HepG2 (cell line): ENCODE measurements around the gene ZDHHC14. TPM values are rescaled to one million over a fixed set of nuclear protein-coding genes. Genes with fewer than 3 reads are reported as not detected.

Experiments used
- ATAC-seq: fragments of 200-7000 bp; cut with Tn5 transposase; 3 replicates; pipeline ENCODE4 v1.9.1; 2020; ENCODE audit warnings: mild to moderate bottlenecking, moderate library complexity
- BruUV-seq: library from RNA; stranded (reverse); fragments of 400-500 nt; replicated peaks from 2 replicates; lab custom pipeline; 2021; lab: Mats Ljungman, UMichigan
- CTCF ChIA-PET: fragments of 300-600 bp; formaldehyde crosslinking; extraction: SDS; loops from one replicate; lab custom pipeline; 2021; ENCODE audit warnings: low total read pairs, inconsistent platforms, low intra/inter-chr PET ratio; lab: Yijun Ruan, JAX
- POLR2A ChIA-PET: fragments of 350-600 bp; sonication (Branson Sonifier 250); formaldehyde crosslinking; loops from one replicate; lab custom pipeline; 2020; ENCODE audit warnings: antibody characterized with exemption, inconsistent platforms; lab: Yijun Ruan, JAX
- DNase-seq: peaks from one replicate; pipeline ENCODE4 v3.0.0-alpha.2; 2015; ENCODE audit warnings: low spot score
- FAIRE-seq: peaks from 3 replicates; lab custom pipeline; 2011; peaks lifted over from hg19 to GRCh38; lab: Jason Lieb, UNC
- H2AFZ ChIP-seq: one replicate; pipeline ENCODE4 v1.6.1; 2011; ENCODE audit warnings: low read length, inconsistent platforms
- H3K27ac ChIP-seq: fragments of 300-600 bp; 3 replicates; pipeline ENCODE4 v1.8.0; 2011; ENCODE audit warnings: mixed run types, mild to moderate bottlenecking, mixed read lengths, low read length, inconsistent platforms; ENCODE audit not compliant: insufficient read depth; ENCODE audit errors: extremely low read length
- H3K27me3 ChIP-seq, 2 experiments: fragments of 200-600 bp in 1 of 2; 2 replicates in 1 of 2; 3 replicates in 1 of 2; pipeline versions ENCODE4 v1.6.0 to v1.8.0; 2011; ENCODE audit warnings: low read length in 2 of 2, mild to moderate bottlenecking in 2 of 2, moderate library complexity in 2 of 2, inconsistent platforms in 1 of 2; ENCODE audit not compliant: insufficient read depth in 2 of 2, control insufficient read depth in 1 of 2
- H3K36me3 ChIP-seq, 2 experiments: fragments of 200-600 bp in 1 of 2; replicated peaks in 1 of 2; 2 replicates in 1 of 2; 3 replicates in 1 of 2; pipeline versions ENCODE4 v1.5.1 to v1.8.0; 2011; ENCODE audit warnings: low read length in 2 of 2, inconsistent platforms in 1 of 2; ENCODE audit not compliant: insufficient read depth in 2 of 2, control insufficient read depth in 1 of 2
- H3K4me1 ChIP-seq: 2 replicates; pipeline ENCODE4 v1.5.1; 2012; ENCODE audit warnings: low read length, inconsistent platforms; ENCODE audit not compliant: insufficient read depth
- H3K4me2 ChIP-seq: 2 replicates; pipeline ENCODE4 v1.6.0; 2011; ENCODE audit warnings: low read depth, low read length, inconsistent platforms
- H3K4me3 ChIP-seq, 3 experiments: fragments of 200-600 bp in 1 of 3; sonication (generic), shearing (Covaris generic) in 1 of 3; replicated peaks in 1 of 3; 2 replicates each; pipeline ENCODE4 v1.5.1; 2011 to 2016; ENCODE audit warnings: low read length in 3 of 3, inconsistent platforms in 2 of 3, low read depth in 2 of 3, mild to moderate bottlenecking in 2 of 3, control low read depth in 1 of 3, mixed read lengths in 1 of 3; ENCODE audit not compliant: insufficient read depth in 1 of 3
- H3K79me2 ChIP-seq: one replicate; pipeline ENCODE4 v1.6.1; 2011; ENCODE audit warnings: low read length, inconsistent platforms; ENCODE audit not compliant: insufficient read depth
- H3K9ac ChIP-seq: 2 replicates; pipeline ENCODE4 v1.6.0; 2011; ENCODE audit warnings: mild to moderate bottlenecking, low read depth, low read length, inconsistent platforms; ENCODE audit not compliant: insufficient read depth
- H3K9me3 ChIP-seq: 2 replicates; pipeline ENCODE4 v1.5.1; 2012; ENCODE audit warnings: mild to moderate bottlenecking, low read length
- H4K20me1 ChIP-seq: 2 replicates; pipeline ENCODE4 v1.6.0; 2011; ENCODE audit warnings: inconsistent platforms, mild to moderate bottlenecking, low read length, moderate library complexity; ENCODE audit not compliant: insufficient read depth
- CEBPB ChIP-seq: IDR thresholded peaks from 2 replicates; pipeline ENCODE4 v1.6.1; 2011; ENCODE audit warnings: low read depth, low read length, improper control_type of control experiment, borderline replicate concordance
- ETV5 ChIP-seq: IDR thresholded peaks from 2 replicates; pipeline ENCODE4 v1.6.1; 2018; ENCODE audit warnings: missing biosample characterization, missing genetic modification reagents, inconsistent platforms, borderline replicate concordance
- KDM5A ChIP-seq: fragments of 200-600 bp; sonication (generic); IDR thresholded peaks from 2 replicates; pipeline ENCODE4 v1.7.0; 2018; ENCODE audit warnings: antibody characterized with exemption, mild to moderate bottlenecking, low read length, borderline replicate concordance
- LCORL ChIP-seq, 2 experiments: fragments of 450-650 bp in 1 of 2; sonication (generic) in 1 of 2; formaldehyde crosslinking in 1 of 2; IDR thresholded peaks; 2 replicates each; pipeline versions ENCODE4 v1.5.0 to v1.6.1; 2017 to 2020; ENCODE audit warnings: antibody characterized with exemption in 1 of 2, missing genetic modification reagents in 1 of 2
- NCOA2 ChIP-seq: sonication (generic); formaldehyde crosslinking; IDR thresholded peaks from 2 replicates; pipeline ENCODE4 v1.8.0; 2022; ENCODE audit warnings: inconsistent platforms
- SIX1 ChIP-seq: sonication (generic); formaldehyde crosslinking; IDR thresholded peaks from 2 replicates; pipeline ENCODE4 v1.4.0; 2020; ENCODE audit warnings: missing genetic modification reagents, borderline replicate concordance
- SOX13 ChIP-seq, 3 experiments: fragments of 450-650 bp in 1 of 3; sonication (generic) in 1 of 3; formaldehyde crosslinking in 1 of 3; IDR thresholded peaks in 2 of 3; conservative IDR thresholded peaks in 1 of 3; 2 replicates each; pipeline versions ENCODE4 v1.5.0 to v1.6.1; 2016 to 2020; ENCODE audit warnings: antibody characterized with exemption in 1 of 3, mild to moderate bottlenecking in 1 of 3, missing compliant biosample characterization in 1 of 3, missing genetic modification reagents in 1 of 3, moderate library complexity in 1 of 3
- SP2 ChIP-seq: sonication (generic); formaldehyde crosslinking; IDR thresholded peaks from 2 replicates; pipeline ENCODE4 v1.5.1; 2020; ENCODE audit warnings: mild to moderate bottlenecking, missing genetic modification reagents
- ZC3H13 ChIP-seq: sonication (generic); formaldehyde crosslinking; IDR thresholded peaks from 2 replicates; pipeline ENCODE4 v1.8.1; 2023; ENCODE audit warnings: mild to moderate bottlenecking, missing genetic modification reagents, moderate library complexity
- ZFP82 ChIP-seq: sonication (generic); formaldehyde crosslinking; IDR thresholded peaks from 2 replicates; pipeline ENCODE4 v1.5.1; 2020; ENCODE audit warnings: mild to moderate bottlenecking, missing genetic modification reagents, borderline replicate concordance
- ZNF337 ChIP-seq: sonication (generic); formaldehyde crosslinking; IDR thresholded peaks from 2 replicates; pipeline ENCODE4 v1.5.1; 2020; ENCODE audit warnings: missing genetic modification reagents, low read depth, mild to moderate bottlenecking, borderline replicate concordance
- ZNF670 ChIP-seq: sonication (generic); formaldehyde crosslinking; IDR thresholded peaks from 2 replicates; pipeline ENCODE4 v1.8.0; 2022; ENCODE audit warnings: mild to moderate bottlenecking, missing genetic modification reagents, borderline replicate concordance
- ZNF687 ChIP-seq: sonication (generic); formaldehyde crosslinking; IDR thresholded peaks from 2 replicates; pipeline ENCODE4 v1.5.1; 2020; ENCODE audit warnings: mild to moderate bottlenecking, missing genetic modification reagents, moderate library complexity
- ZNF782 ChIP-seq: sonication (generic); formaldehyde crosslinking; IDR thresholded peaks from 2 replicates; pipeline ENCODE4 v1.4.0; 2020; ENCODE audit warnings: missing genetic modification reagents, mild to moderate bottlenecking, borderline replicate concordance
- ZNF841 ChIP-seq: sonication (generic); formaldehyde crosslinking; IDR thresholded peaks from 2 replicates; pipeline ENCODE4 v1.8.1; 2023; ENCODE audit warnings: missing genetic modification reagents, borderline replicate concordance
- WGBS: methylation state at CpG from one replicate; pipeline ENCODE4 v1.1.6; 2017; ENCODE audit warnings: low lambda C conversion rate; 5-methylcytosine and 5-hydroxymethylcytosine counted together
- in situ Hi-C: cut with HindIII; loops from 2 replicates; pipeline ENCODE4 v1.10.0; 2017; ENCODE audit warnings: low pct_unique_long_range_greater_than_20kb; ENCODE audit not compliant: extremely low pct_ligation_motif_present
- intact Hi-C: fragments of 100-400 bp; cut with micrococcal nuclease; formaldehyde crosslinking; loops from one replicate; pipeline ENCODE4 v1.10.0; 2022; ENCODE audit not compliant: unreplicated experiment
- polyA plus RNA-seq, 8 experiments: library from polyadenylated mRNA; depleted of rRNA in 3 of 8; stranded (reverse) in 7 of 8; unstranded in 1 of 8; fragments of >200 nt; fragmentation: Illumina TruSeq in 4 of 8; extraction: Trizol in 4 of 8; gene quantifications; 2 replicates each; pipeline versions ENCODE4 v1.2.1 to v1.2.3, GENCODE V29; 2011 to 2016; ENCODE audit warnings: low read depth in 4 of 8, missing spikeins in 1 of 8, mixed read lengths in 1 of 8; ENCODE audit not compliant: insufficient read depth in 1 of 8
- total RNA-seq, 5 experiments: library from RNA; depleted of rRNA; stranded (reverse); fragments of >200 nt; fragmentation: Illumina TruSeq; extraction: Trizol; gene quantifications; 2 replicates each; pipeline ENCODE4 v1.2.3, GENCODE V29; 2016; ENCODE audit warnings: low read depth in 1 of 5
- TF ChIP-seq, protein P1 (sequence below): sonication (generic); IDR thresholded peaks from 2 replicates; pipeline ENCODE4 v1.6.1; 2016; ENCODE audit warnings: low read depth, borderline replicate concordance
- TF ChIP-seq, protein P2 (sequence below): IDR thresholded peaks from 2 replicates; pipeline ENCODE4 v1.6.1; 2016

The ZDHHC14 gene
- total and polyA plus RNA-seq, 2 of the 13 experiments (the other 11 are each of a cell fraction or from before 2014, with no cell fraction given): 3.7 to 9.5 TPM

GRCh38 chr6:157586476-157587126 is 205.6 kb downstream of the ZDHHC14 start:
- DNase-seq: peak; percentile 64
- intact Hi-C loops (no loop called here), in situ Hi-C loops (no loop called here)
- no TSS peak for BruUV-seq
- no peaks in the 10 kb centered on the region for H4K20me1 ChIP-seq
- ChIA-PET CTCF (no interaction called here), POLR2A (interaction anchor here (0.9 to 3.6 kb wide), 11 partner anchors 11 to 263 kb away, joined by 3 to 31 read pairs (median 5); partner anchors contain the start of gene TMEM242)
- 13% methylated on average over 8 of the region's 8 CpGs for WGBS
- no peaks in the 10 kb centered on the region for H3K79me2 ChIP-seq
- H2AFZ ChIP-seq: no peak overlapping the region
- peak overlapping the region in 2 of 3 experiments; percentile 28 to 35; a peak in 4 of 6 replicates for H3K4me3 ChIP-seq
- peak overlapping the region; percentile 66 for H3K4me2 ChIP-seq
- H3K27me3 ChIP-seq: no peaks in the 10 kb centered on the region
- H3K27ac ChIP-seq: peak overlapping the region; percentile 67
- H3K36me3 ChIP-seq: no peaks in the 10 kb centered on the region
- H3K9me3 ChIP-seq: peaks cover 19% of the 10 kb centered on the region
- peak overlapping the region; percentile 9 for H3K9ac ChIP-seq
- FAIRE-seq: peak; percentile 23
- H3K4me1 ChIP-seq: peaks cover 28% of the 10 kb centered on the region
- ATAC-seq: peak; percentile 81
- TF ChIP-seq, protein P1, sequence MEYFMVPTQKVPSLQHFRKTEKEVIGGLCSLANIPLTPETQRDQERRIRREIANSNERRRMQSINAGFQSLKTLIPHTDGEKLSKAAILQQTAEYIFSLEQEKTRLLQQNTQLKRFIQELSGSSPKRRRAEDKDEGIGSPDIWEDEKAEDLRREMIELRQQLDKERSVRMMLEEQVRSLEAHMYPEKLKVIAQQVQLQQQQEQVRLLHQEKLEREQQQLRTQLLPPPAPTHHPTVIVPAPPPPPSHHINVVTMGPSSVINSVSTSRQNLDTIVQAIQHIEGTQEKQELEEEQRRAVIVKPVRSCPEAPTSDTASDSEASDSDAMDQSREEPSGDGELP: no peak
- TF ChIP-seq KDM5A: no peak
- TF ChIP-seq CEBPB: no peak
- TF ChIP-seq NCOA2: peak; percentile 62; the same call in 1 of the 2 replicates
- no peak for TF ChIP-seq LCORL (IDR thresholded peaks at IDR 0.05)
- peak; percentile 51; the same call in 1 of the 2 replicates for TF ChIP-seq LCORL (CRISPR knock-in tag; IDR thresholded peaks at IDR 0.05)
- TF ChIP-seq SIX1 (CRISPR knock-in tag): peak; percentile 84
- TF ChIP-seq ZNF337 (CRISPR knock-in tag): no peak
- TF ChIP-seq SP2 (CRISPR knock-in tag): no peak
- TF ChIP-seq SOX13 (IDR thresholded peaks at IDR 0.05): no peak
- peak in 1 of 2 experiments; percentile 70; a peak in 2 of 4 replicates for TF ChIP-seq SOX13 (CRISPR knock-in tag; conservative IDR thresholded peaks at IDR 0.05 in 1 of 2, IDR thresholded peaks at IDR 0.05 in 1 of 2)
- no peak for TF ChIP-seq ZC3H13 (CRISPR knock-in tag)
- TF ChIP-seq ZNF782 (CRISPR knock-in tag): no peak
- peak; percentile 4; the same call in 1 of the 2 replicates for TF ChIP-seq ZNF687 (CRISPR knock-in tag)
- TF ChIP-seq, protein P2, sequence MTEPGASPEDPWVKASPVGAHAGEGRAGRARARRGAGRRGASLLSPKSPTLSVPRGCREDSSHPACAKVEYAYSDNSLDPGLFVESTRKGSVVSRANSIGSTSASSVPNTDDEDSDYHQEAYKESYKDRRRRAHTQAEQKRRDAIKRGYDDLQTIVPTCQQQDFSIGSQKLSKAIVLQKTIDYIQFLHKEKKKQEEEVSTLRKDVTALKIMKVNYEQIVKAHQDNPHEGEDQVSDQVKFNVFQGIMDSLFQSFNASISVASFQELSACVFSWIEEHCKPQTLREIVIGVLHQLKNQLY (CRISPR knock-in tag): no peak
- TF ChIP-seq ETV5: no peak
- TF ChIP-seq ZFP82: no peak
- TF ChIP-seq ZNF670 (CRISPR knock-in tag): no peak
- TF ChIP-seq ZNF841 (CRISPR knock-in tag): no peak
